HG02885 (cell line): Measurements from ENCODE around the gene PPP2R5B.
"Not testable (repeated sequence)": the region's sequence is repeated elsewhere in the genome, so short reads cannot be mapped to it uniquely, and the experiment has no call there.

Experiments used
- ATAC-seq: cut with Tn5 transposase; IDR thresholded peaks from one replicate; pipeline ENCODE4 v1.9.1; 2021; ENCODE audit warnings: mild to moderate bottlenecking; ENCODE audit not compliant: unreplicated experiment, poor library complexity

Gene PPP2R5B

GRCh38 chr11:64969209-64969608 is 44.7 kb downstream of the PPP2R5B start:
- no peak for ATAC-seq

GRCh38 chr11:64970731-64971151 is 46.3 kb downstream of the PPP2R5B start:
- no peak for ATAC-seq

- ATAC-seq, result no peak
Measured at GRCh38 chr11:64971421-64972233, 47.1 kb downstream of the PPP2R5B start, which contains the start of gene MAJIN. MAJIN (minus strand) TSS chr11:64972108; CDS start chr11:64959405, 12,703 bp downstream.

GRCh38 chr11:64974124-64974523 is 49.6 kb downstream of the PPP2R5B start:
- no peak for ATAC-seq

GRCh38 chr11:64976651-64977050 is 52.2 kb downstream of the PPP2R5B start:
- ATAC-seq, result no peak

GRCh38 chr11:64983339-64983738 is 58.9 kb downstream of the PPP2R5B start:
- not testable (repeated sequence) for ATAC-seq
